Breast epithelium (tissue), 3 donors: ENCODE data around the gene MEOX1.

Experiments
- POLR2A ChIP-seq: fragments of 450-650 bp; IDR thresholded peaks from one replicate; pipeline ENCODE4 v1.6.1; 2016; ENCODE audit warnings: antibody characterized with exemption, mild to moderate bottlenecking, moderate library complexity
- POLR2AphosphoS5 ChIP-seq, 3 donors: sonication (generic); formaldehyde crosslinking; IDR thresholded peaks; one replicate each; pipeline ENCODE4 v1.6.1; 2017; ENCODE audit warnings: antibody characterized with exemption in 3 of 3

DNA sequence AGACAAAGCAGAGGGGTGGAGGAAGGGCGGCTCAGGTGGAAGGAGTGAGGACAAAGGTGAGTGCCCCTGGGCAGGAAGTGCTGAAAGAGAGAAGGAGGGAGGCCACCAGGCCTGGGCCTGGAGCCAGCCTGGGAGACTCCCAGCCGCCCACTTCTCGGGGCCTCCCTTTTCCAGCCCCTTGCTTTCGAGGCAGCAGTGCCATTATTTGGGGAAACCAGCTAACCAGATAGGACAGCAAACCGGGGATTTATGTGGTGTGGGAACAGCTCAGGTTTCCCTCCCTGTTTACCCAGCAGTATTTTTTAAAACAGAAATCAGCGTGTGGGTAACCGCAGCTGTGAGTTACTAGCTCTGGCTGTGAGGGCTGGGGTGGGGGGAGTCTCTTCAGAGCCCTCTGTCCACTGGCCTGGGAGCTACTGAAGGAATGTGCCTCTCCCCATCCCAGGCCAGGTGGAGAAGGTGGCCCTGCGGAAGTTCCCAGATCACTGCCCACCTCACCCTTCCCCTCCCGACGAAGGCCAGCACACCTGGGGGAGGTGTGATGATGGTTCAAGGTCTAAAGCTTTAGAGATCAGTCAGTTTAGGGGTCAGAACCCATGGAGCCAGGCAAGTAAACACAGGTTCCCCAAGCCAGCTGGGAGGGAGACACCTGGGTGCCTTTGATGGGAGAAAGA is 8.4 kb upstream of the MEOX1 start:
- TF ChIP-seq POLR2AphosphoS5 (IDR thresholded peaks at IDR 0.05) (no peak), POLR2A (no peak)
